Inflammatory macrophage treated with lipopolysaccharide for 4 hours (primary cell): ENCODE data around the gene NRM.
A peak's percentile ranks its signal among the peaks of the same experiment; 100 is the strongest.
"Not testable (repeated sequence)": the region's sequence is repeated elsewhere in the genome, so short reads cannot be mapped to it uniquely, and the experiment has no call there.

ENCODE experiments used
- DNase-seq: peaks from one replicate; pipeline ENCODE4 v3.0.0-alpha.2; 2020

The NRM gene

GRCh38 chr6:30664994-30665767 lies 25.6 kb downstream of the NRM start:
- DNase-seq: no peak

GRCh38 chr6:30657922-30658321 lies 32.9 kb downstream of the NRM start:
- not testable (repeated sequence) for DNase-seq

GRCh38 chr6:30657454-30657853 lies 33.3 kb downstream of the NRM start:
- no peak for DNase-seq

GRCh38 chr6:30656513-30656912 lies 34.3 kb downstream of the NRM start:
- DNase-seq: peak; percentile 76

- DNase-seq: no peak
Measured at GRCh38 chr6:30655743-30656094, 35.1 kb downstream of the NRM start.

- DNase-seq: no peak
Measured at GRCh38 chr6:30654798-30655742, 35.7 kb downstream of the NRM start.

GRCh38 chr6:30651143-30651542 lies 39.6 kb downstream of the NRM start:
- no peak for DNase-seq

- DNase-seq: peak; percentile 76
Measured at GRCh38 chr6:30647242-30648116, 43.3 kb downstream of the NRM start.

- peak; percentile 94 for DNase-seq
Measured at GRCh38 chr6:30646450-30647241, 44.1 kb downstream of the NRM start, which contains the start of gene C6orf136. Gene C6orf136, plus strand, starts transcription at chr6:30647133. Its CDS starts 99 bp downstream, at chr6:30647232.

GRCh38 chr6:30645989-30646388 lies 44.8 kb downstream of the NRM start:
- no peak for DNase-seq

- no peak for DNase-seq
Measured at GRCh38 chr6:30644769-30645168, 46.0 kb downstream of the NRM start.

GRCh38 chr6:30643656-30644055 lies 47.1 kb downstream of the NRM start:
- DNase-seq: no peak

- DNase-seq: no peak
Measured at GRCh38 chr6:30641048-30641447, 49.7 kb downstream of the NRM start.

GRCh38 chr6:30640481-30640880 lies 50.3 kb downstream of the NRM start:
- DNase-seq: peak; percentile 6
